ENCODE data around the gene TMPO.
"Not testable (repeated sequence)": the region's sequence is repeated elsewhere in the genome, so short reads cannot be mapped to it uniquely, and the experiment has no call there.

The TMPO gene

GRCh38 chr12:98511806-98512205, 3.6 kb upstream of the TMPO start:
- not testable (repeated sequence) for DNase-seq

DNA sequence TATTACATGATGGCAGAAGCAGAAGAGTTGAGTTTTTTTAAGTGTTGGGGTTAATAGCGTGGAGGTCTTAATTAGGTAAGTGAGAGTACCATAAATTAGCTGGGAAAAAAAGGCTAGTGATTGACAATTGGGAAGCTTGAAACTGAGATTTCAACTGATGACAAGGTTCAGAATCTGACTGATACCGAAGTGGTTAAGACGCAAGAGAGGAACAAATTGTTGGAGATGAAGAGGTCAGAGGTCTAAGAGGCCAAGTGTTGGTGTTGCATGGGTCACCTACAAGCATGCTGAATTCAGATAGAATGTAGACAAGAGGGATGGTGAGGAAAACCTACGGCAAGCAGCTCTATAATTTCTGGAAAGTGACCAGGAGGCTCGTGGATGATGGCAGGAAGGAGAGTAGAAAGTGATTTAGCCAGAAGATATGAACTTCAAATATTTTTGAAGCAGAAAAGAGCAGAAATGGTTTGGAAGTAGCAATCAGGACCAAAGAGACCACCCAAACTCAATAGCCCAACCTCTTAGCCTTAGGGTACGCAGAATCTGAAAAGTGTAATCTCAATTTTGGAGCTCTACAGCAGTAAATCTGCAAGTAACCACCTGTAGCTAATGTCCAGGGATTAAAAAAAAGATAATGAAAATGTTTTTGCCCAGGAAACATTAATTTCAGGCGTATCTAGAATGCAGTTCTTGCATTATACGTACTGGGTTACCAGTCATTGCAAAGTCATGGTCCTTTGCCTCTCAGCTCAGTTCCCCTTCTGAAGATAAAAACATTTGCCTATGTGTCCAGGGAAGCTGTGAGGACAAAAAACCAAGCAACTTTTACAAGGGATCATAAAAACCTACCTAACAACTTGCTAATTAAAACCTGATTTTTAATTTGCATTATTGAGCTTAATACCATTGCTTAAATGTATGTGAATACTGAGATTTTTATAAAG, 1.7 kb upstream of the TMPO start:
- DNase-seq = no peak

DNA sequence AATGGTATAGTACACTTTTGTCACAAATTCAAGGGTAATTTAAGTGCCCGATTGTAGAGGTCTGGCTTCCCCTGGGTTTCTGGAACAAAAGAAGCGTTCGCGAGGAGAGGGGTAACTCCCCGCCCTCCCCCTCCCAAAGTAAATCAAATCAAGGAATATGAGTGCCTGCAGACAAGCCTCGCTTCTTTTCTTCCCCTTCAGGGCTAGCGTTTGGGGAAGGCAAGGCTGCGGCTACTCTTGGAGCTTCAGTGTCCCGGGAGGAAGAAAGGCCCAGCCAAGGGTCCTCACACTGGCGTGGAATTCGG, 456 bp upstream of the TMPO start:
- no peak for DNase-seq

GRCh38 chr12:98516111-98516873, 902 bp downstream of the TMPO start:
- peak; percentile 84 for DNase-seq

DNA sequence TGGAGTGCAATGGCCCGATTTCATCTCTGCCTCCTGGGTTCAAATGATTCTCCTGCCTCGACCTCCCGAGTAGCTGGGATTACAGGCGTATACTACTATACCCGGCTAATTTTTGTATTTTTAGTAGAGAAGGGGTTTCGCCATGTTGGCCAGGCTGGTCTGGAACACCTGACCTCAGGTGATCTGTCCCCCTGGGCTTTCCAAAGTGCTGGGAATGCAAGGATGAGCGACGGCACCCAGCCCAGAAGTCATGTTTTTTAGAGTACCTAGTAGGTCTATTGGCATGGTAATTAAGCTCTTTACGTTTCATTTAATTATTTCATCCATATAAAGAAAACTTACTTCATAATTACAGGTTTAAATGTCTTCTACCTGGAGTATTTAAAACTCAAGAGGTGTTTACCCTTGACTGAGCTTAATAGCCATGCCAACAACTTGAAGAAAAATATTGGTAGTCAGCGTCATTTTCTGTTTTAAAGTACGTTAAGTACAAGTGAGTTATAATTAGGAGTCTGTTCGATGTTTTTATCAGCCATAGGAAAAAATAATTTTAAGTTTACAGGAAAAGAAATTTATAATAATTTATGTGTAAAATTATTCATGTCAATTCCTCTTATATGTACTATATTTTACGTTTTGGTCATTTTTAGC, 4.0 kb downstream of the TMPO start:
- DNase-seq = no peak

DNA sequence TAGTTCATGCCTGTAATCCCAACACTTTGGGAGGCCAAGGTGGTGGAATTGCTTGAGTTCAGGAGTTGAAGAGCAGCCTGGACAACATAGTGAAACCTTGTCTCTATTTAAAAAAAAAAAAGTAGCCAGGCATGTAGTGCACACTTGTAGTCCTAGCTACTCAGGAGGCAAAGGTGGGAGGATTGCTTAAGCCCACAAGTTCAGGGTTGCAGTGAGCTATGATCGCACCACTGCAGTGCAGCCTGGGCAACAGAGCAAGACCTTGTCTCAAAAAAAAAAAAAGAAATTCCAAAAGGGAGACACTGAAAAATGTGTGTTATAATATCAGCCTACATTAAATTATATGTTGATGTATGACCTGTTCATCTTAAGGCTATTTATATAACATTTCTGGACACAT, 14.7 kb downstream of the TMPO start:
- DNase-seq = no peak

DNA sequence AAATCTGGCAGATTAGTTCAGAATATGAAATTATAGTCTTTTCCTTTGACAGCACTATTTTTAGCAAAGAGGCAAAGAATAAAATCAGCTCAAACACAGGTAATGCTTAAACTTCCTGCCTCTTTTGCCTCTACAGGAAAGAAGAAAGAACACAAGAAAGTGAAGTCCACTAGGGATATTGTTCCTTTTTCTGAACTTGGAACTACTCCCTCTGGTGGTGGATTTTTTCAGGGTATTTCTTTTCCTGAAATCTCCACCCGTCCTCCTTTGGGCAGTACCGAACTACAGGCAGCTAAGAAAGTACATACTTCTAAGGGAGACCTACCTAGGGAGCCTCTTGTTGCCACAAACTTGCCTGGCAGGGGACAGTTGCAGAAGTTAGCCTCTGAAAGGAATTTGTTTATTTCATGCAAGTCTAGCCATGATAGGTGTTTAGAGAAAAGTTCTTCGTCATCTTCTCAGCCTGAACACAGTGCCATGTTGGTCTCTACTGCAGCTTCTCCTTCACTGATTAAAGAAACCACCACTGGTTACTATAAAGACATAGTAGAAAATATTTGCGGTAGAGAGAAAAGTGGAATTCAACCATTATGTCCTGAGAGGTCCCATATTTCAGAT, 17.4 kb downstream of the TMPO start:
- no peak for DNase-seq

- no peak for DNase-seq
Observed at GRCh38 chr12:98533723-98534251, 18.4 kb downstream of the TMPO start.

DNA sequence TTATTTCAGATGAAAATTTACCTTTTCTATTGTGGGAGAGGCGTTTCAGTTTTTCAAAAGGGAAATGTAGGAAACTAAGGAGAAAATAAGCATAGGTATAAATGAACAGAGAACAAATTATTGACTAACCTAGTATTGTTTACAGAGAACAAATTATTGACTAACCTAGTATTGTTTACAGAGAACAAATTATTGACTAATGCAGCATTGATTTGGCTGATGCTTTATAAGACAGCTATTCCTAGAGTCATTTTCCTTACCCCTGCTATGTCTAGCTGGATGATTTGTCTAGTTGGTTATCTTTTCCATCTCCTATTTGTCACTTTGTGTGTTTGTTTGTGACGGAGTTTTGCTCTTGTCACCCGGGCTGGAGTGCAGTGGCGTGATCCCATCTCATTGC, 22.6 kb downstream of the TMPO start:
- no peak for DNase-seq

- no peak for DNase-seq
Observed at GRCh38 chr12:98543701-98544100, 28.3 kb downstream of the TMPO start.

GRCh38 chr12:98544751-98545150, 29.4 kb downstream of the TMPO start:
- DNase-seq = no peak

GRCh38 chr12:98549371-98550110, 34.2 kb downstream of the TMPO start:
- DNase-seq = no peak

DNA sequence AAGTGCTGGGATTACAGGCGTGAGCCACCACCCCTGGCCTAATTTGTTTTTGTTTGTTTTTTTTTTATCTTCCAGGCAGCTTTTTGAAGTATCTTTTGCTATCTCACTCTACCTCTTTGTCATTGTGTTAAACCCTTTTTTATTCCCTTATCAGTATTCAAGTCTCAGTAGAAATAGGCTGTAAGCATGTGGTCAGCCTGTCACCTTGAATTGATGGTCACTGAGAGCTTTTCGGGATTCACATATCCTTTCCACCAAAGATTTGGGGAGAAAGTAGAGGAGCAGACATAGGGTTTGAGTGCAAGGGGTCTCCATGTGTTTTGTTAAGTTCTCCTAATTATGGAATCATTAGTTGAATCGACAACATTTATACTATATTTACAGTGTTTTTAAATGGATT, 36.4 kb downstream of the TMPO start:
- DNase-seq = no peak

- DNase-seq = not testable (repeated sequence)
Observed at GRCh38 chr12:98558097-98558496, 42.7 kb downstream of the TMPO start.

GRCh38 chr12:98559666-98560065, 44.3 kb downstream of the TMPO start:
- DNase-seq = no peak

DNA sequence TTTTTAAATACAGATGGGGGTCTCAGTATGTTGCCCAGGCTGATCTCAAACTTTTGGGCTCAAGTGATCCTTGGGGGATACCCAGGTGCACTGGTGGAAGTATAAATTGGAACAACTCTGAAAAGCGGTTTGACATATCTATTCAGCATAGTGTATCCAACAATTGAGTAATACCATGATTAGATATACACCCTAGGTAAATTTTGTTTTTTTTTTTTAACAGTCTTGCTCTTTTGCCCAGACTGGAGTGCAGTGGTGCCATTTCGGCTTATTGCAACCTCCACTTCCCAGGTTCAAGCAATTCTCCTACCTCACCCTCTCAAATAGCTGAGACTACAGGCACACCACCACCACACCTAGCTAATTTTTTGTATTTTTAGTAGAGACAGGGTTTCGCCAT, 46.5 kb downstream of the TMPO start:
- DNase-seq = no peak

DNA sequence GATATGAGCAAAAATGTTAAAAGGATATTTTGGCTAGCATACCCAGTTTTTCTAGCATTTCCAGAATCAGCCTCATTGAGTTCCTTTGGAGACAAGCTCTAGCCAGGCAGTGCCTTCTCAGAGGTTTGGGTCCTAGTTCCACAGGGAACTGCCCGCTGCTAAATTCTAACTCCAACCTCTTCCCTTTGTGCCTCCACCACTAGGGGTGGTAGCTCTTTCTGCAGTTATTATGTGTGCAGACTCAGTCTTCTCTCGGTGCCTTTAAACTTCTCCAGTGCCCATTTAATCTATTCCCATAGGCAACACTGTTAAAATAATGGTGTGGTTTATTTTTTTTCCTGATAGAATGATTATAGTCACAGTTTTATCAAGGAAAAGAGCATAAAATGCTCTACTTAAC, 56.6 kb downstream of the TMPO start:
- DNase-seq = no peak

DNA sequence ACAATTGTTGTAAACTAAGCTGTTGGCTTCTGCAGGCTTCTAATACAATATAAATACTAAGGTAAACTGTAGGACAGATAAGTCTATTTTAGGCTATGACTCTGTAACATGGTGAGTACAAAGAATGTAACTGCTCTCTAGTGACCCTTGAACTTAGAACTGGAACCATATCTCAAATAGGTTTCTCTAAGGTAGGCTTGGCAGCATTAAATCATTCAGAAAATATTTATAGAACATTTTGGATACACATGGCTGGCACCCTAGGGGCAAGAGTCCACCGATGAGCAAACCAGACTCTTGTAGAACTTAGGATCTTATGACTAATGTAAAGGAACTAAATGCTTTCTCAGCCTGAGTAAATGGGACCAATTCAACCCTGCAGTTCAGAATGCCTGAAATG, 58.7 kb downstream of the TMPO start:
- no peak for DNase-seq

GRCh38 chr12:98575013-98575412, 59.6 kb downstream of the TMPO start:
- DNase-seq = no peak

DNA sequence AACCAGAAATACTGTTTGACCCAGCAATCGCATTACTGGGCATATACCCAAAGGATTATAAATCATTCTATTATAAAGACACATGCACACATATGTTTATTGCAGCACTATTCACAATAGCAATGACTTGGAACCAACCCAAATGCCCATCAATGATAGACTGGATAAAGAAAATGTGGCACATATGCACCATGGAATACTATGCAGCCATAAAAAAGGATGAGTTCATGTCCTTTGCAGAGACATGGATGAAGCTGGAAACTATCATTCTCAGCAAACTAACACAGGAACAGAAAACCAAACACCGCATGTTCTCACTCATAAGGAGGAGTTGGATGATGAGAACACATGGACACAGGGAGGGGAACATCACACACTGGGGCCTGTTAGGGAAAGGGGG, 61.4 kb downstream of the TMPO start:
- not testable (repeated sequence) for DNase-seq

DNA sequence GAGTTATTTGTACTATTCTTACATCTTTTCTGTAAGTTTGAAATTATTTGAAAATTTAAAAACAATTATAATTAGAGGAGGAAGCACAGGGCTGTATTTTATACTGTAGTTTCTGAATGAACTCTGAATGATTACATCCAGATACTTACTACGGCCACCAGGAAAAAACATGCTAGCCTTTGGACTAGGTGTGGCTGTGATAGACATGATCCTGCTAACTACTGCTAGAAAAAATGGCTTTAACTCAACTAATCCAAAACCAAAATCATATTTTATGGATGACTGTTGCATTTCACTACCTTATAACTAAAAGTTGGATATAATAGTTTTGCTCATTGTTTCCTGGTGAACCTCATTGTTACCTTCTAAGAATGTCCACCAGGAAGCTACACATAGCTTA, 63.0 kb downstream of the TMPO start:
- no peak for DNase-seq

GRCh38 chr12:98578821-98579220, 63.4 kb downstream of the TMPO start:
- no peak for DNase-seq

Measured in activated naive CD4-positive, alpha-beta T cell treated with Interleukin-2 at 50 U/mL for 16 hours (primary cell).